Measurements from ENCODE around the gene SENP5. TPM values are rescaled to one million over a fixed set of nuclear protein-coding genes. Genes with fewer than 3 reads are reported as not detected.

Gene SENP5
- total RNA-seq, 1 experiment from 2014 or later = 27.6 TPM

DNA sequence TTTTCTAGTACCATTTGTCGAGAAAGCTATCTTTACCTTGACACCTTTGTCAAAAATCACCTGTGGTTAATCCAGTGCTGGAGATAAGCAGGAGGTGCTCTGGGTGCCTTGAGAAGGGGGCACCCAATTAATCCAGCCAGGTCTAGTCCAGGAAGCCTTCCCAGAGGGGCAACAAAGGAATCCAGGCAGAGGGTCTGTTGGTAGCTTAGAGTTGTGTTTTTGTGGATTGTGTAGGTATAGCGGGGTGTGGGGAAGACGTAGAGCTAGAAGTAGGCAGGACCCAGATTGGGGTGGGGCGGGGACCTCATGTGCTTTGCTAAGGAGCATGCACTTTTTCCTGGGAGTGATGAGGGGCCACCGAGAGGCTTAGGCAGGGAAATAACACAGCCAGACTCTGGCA lies 106.9 kb downstream of the SENP5 start:
- intact Hi-C loops (cut with micrococcal nuclease) = no loop called here
- Histone ChIP-seq H3K9me3 (ENCODE audit: control insufficient read depth in 1 of 2, insufficient read depth in 1 of 2, low read depth in 1 of 2, low read length in 2 of 2) (no peaks in the 10 kb centered on the region), H3K4me1 (ENCODE audit: control insufficient read depth in 1 of 2, insufficient read depth in 2 of 2, low read length in 2 of 2) (peaks cover 0 to 15% of the 10 kb centered on the region in 2 experiments; a peak in 2 of 4 replicates), H3K27me3 (ENCODE audit: insufficient read depth, low read length) (no peaks in the 10 kb centered on the region), H3K36me3 (ENCODE audit: control insufficient read depth in 1 of 2, insufficient read depth in 2 of 2, low read length in 2 of 2) (no peaks in the 10 kb centered on the region), H2AFZ (ENCODE audit: low read depth, low read length, poor library complexity, severe bottlenecking) (no peak overlapping the region), H3K9ac (ENCODE audit: low read length) (no peak overlapping the region), H3K4me2 (ENCODE audit: low read length) (no peak overlapping the region), H3K27ac (ENCODE audit: low read depth, low read length) (no peak overlapping the region), H3K9me2 (ENCODE audit: insufficient read depth) (no peaks in the 10 kb centered on the region), H4K20me1 (ENCODE audit: insufficient read depth) (no peaks in the 10 kb centered on the region), H3K79me2 (ENCODE audit: insufficient read depth, low read length) (no peaks in the 10 kb centered on the region), H3K4me3 (replicated peaks in 1 of 2; ENCODE audit: low read depth in 1 of 2, low read length in 2 of 2) (no peak overlapping the region)
- BruUV-seq (replicated peaks) = no TSS peak
- TF ChIP-seq, protein P1, sequence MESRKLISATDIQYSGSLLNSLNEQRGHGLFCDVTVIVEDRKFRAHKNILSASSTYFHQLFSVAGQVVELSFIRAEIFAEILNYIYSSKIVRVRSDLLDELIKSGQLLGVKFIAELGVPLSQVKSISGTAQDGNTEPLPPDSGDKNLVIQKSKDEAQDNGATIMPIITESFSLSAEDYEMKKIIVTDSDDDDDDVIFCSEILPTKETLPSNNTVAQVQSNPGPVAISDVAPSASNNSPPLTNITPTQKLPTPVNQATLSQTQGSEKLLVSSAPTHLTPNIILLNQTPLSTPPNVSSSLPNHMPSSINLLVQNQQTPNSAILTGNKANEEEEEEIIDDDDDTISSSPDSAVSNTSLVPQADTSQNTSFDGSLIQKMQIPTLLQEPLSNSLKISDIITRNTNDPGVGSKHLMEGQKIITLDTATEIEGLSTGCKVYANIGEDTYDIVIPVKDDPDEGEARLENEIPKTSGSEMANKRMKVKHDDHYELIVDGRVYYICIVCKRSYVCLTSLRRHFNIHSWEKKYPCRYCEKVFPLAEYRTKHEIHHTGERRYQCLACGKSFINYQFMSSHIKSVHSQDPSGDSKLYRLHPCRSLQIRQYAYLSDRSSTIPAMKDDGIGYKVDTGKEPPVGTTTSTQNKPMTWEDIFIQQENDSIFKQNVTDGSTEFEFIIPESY (IDR thresholded peaks at IDR 0.05; ENCODE audit: extremely low read depth, insufficient replicate concordance, low read length) = no peak
- TF ChIP-seq, protein P2, sequence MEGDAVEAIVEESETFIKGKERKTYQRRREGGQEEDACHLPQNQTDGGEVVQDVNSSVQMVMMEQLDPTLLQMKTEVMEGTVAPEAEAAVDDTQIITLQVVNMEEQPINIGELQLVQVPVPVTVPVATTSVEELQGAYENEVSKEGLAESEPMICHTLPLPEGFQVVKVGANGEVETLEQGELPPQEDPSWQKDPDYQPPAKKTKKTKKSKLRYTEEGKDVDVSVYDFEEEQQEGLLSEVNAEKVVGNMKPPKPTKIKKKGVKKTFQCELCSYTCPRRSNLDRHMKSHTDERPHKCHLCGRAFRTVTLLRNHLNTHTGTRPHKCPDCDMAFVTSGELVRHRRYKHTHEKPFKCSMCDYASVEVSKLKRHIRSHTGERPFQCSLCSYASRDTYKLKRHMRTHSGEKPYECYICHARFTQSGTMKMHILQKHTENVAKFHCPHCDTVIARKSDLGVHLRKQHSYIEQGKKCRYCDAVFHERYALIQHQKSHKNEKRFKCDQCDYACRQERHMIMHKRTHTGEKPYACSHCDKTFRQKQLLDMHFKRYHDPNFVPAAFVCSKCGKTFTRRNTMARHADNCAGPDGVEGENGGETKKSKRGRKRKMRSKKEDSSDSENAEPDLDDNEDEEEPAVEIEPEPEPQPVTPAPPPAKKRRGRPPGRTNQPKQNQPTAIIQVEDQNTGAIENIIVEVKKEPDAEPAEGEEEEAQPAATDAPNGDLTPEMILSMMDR (IDR thresholded peaks at IDR 0.05 in 2 of 3, conservative IDR thresholded peaks at IDR 0.05 in 1 of 3; ENCODE audit: borderline replicate concordance in 1 of 3, insufficient read depth in 1 of 3, low read depth in 2 of 3, low read length in 2 of 3) = no peak
- TF ChIP-seq CEBPB (IDR thresholded peaks at IDR 0.05; ENCODE audit: low read depth) = no peak
- TF ChIP-seq CBX3 (IDR thresholded peaks at IDR 0.05; ENCODE audit: low read depth) = no peak
- no peak for TF ChIP-seq YY1 (IDR thresholded peaks at IDR 0.05; ENCODE audit: extremely low read depth, insufficient replicate concordance, low read depth, low read length)
- TF ChIP-seq SIN3A (IDR thresholded peaks at IDR 0.05; ENCODE audit: low read depth) = no peak
- TF ChIP-seq, protein P3, sequence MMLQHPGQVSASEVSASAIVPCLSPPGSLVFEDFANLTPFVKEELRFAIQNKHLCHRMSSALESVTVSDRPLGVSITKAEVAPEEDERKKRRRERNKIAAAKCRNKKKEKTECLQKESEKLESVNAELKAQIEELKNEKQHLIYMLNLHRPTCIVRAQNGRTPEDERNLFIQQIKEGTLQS (IDR thresholded peaks at IDR 0.05) = no peak
- no peak for TF ChIP-seq SP1 (IDR thresholded peaks at IDR 0.05; ENCODE audit: low read depth)
- TF ChIP-seq ZNF274 (IDR thresholded peaks at IDR 0.05; ENCODE audit: low read depth, low read length) = no peak
- TF ChIP-seq, protein P4, sequence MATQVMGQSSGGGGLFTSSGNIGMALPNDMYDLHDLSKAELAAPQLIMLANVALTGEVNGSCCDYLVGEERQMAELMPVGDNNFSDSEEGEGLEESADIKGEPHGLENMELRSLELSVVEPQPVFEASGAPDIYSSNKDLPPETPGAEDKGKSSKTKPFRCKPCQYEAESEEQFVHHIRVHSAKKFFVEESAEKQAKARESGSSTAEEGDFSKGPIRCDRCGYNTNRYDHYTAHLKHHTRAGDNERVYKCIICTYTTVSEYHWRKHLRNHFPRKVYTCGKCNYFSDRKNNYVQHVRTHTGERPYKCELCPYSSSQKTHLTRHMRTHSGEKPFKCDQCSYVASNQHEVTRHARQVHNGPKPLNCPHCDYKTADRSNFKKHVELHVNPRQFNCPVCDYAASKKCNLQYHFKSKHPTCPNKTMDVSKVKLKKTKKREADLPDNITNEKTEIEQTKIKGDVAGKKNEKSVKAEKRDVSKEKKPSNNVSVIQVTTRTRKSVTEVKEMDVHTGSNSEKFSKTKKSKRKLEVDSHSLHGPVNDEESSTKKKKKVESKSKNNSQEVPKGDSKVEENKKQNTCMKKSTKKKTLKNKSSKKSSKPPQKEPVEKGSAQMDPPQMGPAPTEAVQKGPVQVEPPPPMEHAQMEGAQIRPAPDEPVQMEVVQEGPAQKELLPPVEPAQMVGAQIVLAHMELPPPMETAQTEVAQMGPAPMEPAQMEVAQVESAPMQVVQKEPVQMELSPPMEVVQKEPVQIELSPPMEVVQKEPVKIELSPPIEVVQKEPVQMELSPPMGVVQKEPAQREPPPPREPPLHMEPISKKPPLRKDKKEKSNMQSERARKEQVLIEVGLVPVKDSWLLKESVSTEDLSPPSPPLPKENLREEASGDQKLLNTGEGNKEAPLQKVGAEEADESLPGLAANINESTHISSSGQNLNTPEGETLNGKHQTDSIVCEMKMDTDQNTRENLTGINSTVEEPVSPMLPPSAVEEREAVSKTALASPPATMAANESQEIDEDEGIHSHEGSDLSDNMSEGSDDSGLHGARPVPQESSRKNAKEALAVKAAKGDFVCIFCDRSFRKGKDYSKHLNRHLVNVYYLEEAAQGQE (IDR thresholded peaks at IDR 0.05; ENCODE audit: low read depth) = no peak
- TF ChIP-seq RAD21 (IDR thresholded peaks at IDR 0.05; ENCODE audit: low read depth) = no peak
- no peak for TF ChIP-seq EGR1 (IDR thresholded peaks at IDR 0.05; ENCODE audit: low read depth)
- ChIA-PET POLR2A (interaction anchor here (0.7 kb wide), 1 partner anchor 33 kb away, joined by 3 read pairs; the partner anchor contains the start of gene NCBP2), CTCF (no interaction called here), RAD21 (ENCODE audit: low non-redundant PET in 1 of 2, low total read pairs in 2 of 2, uncharacterized antibody in 2 of 2, unreplicated experiment in 2 of 2) (no interaction called here)
- no peak for DNase-seq (ENCODE audit: low read depth, low spot score)
- ATAC-seq = no peak

Data from HCT116 (cell line).